ENCODE results near the gene WDPCP.
"Not testable (repeated sequence)": the region's sequence is repeated elsewhere in the genome, so short reads cannot be mapped to it uniquely, and the experiment has no call there.

The WDPCP gene

DNA sequence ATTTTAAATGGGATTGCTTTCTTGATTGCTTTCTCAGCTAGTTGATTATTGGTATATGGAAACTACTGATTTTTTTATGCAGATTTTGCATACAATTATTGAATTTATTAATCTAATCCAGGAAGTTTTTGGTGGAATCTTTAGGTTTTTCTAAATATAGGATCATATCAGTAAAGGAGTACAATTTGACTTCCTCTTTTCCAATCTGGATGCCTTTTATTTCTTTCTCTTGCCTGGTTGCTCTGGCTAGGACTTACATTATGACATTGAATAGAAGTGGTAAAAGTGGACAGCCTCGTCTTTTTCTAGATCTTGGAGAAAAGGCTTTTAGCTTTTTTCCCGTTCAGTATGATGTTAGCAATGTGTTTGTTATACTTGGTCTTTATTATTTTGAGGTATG, 486.3 kb downstream of the WDPCP start:
- DNase-seq (ENCODE audit: low read depth): no peak

DNA sequence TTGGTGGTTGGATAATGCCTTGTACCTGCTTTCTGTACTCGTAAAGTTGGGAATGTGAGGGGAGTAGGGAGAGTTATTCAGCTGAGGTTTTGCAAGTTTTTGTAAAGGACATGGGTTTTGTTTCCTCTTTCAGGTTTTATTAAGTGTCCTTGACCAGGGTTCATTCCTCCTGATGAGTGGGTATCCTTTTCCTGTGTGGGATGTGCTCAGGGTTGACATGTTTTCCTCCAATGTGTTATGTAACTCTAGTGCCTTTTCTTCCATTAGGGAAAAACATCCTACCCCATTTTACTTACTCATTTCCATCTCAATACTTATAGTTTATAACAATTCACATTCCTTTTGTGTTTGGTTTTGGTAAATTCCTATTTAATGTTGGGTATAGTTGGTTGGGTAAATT, 489.2 kb downstream of the WDPCP start:
- no peak for DNase-seq (ENCODE audit: low read depth)

DNA sequence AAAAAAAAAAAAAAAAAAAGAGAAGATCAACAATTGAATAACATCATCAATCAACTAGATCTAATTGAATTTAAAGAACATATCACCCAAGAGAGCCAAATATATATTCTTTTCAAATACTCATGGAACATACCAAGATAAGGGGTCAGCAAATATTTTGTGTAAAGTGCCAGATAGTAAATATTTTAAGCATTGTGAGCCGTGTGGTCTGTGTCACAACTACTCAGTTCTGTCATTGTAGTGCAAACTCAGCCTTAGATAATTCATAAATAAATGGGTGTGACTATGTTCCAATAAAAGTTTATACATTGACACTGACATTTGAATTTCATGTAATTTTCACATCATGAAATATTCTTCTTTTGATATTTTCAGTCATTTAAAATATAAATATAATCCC, 491.8 kb downstream of the WDPCP start:
- DNase-seq (ENCODE audit: low read depth): no peak

DNA sequence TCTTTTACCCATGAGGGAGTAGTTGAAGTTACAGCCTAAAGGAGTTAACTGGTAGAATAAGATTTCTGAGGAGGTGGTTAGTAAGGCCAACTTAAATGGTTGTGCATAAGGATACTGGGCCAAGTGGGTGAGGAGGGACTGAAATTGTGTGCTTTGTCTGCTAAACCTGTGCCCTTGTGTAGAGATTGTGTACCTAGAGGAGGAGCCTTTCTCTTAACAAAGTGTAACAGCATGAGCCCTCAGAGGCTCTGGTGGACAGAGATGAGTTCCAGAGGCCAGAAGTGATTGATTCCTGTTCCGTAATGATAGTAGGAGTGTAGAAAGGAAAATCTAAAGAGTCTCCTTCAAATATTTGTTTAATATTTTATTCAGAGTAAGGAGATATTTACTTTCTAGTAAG, 494.8 kb downstream of the WDPCP start:
- no peak for DNase-seq (ENCODE audit: low read depth)

DNA sequence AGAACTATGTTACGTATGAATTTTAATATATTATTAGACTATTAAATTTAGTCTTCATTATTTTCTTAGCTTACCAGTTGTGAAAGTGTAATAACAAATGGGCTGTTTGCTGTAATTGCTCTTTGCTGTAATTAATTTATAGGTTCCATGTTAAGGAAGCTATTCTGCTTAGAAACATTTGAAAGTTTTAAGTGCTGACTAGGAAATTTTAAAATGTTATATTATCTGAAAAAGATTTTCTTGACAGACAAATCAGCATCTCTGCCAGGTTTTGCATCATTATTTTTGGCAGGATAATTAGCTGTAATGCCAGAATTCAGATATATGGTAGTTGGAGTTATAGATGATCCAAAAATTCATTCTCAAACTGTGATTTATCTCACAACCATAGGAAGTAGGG, 495.4 kb downstream of the WDPCP start:
- DNase-seq (ENCODE audit: low read depth): no peak

DNA sequence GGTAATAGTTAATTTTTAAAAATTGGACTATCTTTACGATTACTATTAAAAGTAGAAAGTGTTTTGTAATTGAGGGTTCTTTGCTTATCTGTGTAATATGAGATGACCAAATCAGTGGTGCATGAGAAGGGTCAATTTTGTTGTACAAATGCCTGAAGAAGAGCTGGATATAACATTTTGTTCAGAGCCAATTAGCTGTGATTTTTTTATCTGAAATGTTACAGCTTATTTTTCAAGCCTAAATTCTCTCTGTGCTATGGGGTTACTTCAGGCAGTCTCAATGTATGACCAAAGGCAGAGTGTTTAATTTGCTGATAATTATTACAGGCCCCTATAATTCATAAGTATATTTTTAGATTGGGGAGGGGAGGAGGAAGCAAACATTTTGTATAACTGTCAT, 495.9 kb downstream of the WDPCP start:
- no peak for DNase-seq (ENCODE audit: low read depth)

DNA sequence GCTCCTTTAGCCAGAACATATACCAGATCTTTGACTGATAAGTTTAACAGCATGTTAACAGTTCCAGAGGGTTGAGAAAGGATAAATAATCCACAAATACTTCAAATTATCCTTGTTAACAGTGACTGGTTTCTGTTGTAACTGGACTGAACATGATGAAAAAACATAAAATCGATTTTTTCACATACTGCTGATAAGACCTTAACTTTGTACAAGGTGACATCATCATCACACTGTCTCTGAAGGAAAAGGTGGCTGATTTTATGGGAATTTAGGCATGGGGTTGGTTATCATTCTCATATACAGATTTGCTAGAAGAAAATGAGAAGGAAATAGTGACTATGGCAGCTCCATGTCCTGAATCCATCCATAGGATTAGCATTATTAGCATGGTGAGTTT, 501.6 kb downstream of the WDPCP start:
- DNase-seq (ENCODE audit: low read depth): no peak

DNA sequence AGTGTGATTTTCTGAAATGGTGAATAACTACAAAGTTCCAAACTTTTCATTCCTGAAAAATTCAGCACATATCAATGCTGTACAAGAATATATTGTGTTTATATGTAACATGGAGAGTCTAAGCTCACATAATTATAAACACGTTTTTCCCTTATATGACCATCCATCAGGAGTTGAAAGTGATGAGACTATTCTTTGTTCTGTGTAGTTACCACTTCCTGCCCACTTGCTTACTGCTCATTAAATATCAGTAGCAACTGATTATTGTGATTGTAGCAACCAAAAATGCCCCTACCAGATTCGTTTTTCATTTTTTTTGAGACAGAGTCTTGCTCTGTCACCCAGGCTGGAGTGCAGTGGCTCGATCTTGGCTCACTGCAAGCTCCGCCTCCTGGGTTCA, 506.9 kb downstream of the WDPCP start:
- no peak for DNase-seq (ENCODE audit: low read depth)

DNA sequence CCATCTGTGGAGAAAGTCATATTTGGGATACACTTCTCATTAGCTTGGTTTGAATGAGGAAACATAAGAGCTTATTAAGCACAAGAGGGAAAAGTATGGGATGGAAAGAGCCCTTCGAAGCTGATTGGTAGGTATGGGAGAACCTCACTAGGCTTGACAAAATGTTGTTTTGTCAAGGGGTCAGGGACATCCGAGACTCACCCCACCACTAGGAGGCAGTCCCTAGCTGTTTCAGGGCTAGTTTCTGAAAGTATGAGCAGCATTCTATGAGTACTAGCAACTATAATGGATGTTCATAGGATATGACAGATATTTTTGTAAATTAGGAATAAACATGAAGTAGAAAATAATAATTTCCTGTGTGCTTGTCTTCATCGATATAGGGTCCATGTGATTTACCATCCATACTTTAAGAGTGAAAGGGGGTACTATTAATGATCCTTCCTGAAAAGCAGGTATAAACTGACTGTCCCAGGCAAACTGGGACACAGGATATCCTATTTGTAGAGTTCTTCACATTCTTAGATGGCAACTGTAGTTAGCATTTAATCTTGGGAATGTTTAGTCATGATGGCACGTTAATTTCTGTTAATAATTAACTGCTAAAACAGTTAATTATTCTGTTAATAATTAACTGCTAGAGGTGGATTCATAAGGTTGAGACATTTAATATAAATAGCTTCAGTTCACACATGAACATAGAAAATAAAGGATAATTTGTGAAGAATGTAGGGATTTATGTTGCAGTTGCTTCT, 509.2 kb downstream of the WDPCP start:
- DNase-seq (ENCODE audit: low read depth): no peak

DNA sequence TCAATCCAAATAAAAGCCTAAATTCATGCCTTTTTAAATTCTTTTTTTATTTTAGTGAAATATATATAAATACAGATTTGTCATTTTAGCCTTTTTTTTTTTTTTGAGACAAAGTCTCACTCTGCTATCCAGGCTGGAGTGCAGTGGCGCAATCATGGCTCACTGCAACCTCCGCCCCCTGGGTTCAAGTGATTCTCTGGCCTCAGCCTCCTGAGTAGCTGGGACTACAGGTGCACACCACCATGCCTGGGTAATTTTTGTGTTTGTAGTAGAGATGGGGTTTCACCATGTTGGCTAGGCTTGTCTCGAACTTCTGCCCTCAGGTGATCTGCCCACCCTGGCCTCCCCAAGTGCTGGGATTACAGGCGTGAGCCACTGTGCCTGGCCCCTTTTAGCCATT, 513.9 kb downstream of the WDPCP start:
- not testable (repeated sequence) for DNase-seq (ENCODE audit: low read depth)

DNA sequence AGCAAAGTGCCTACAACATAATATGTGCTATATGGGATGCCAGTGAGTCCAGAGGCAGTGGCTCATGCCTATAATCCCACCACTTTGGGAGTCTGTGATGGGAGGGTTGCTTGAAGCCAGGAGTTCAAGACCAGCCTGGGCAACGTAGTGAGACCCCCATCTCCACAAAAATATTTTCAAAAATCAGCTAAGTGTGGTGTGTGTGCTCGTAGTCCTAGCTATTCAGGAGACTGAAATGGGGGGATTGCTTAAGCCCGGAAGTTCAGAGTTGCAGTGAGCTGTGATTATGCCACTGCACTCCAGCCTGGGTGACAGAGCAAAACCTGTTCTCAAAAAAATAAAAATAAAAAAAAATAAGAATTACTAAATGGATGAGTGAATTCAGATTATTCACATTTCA, 514.3 kb downstream of the WDPCP start:
- DNase-seq (ENCODE audit: low read depth): no peak

DNA sequence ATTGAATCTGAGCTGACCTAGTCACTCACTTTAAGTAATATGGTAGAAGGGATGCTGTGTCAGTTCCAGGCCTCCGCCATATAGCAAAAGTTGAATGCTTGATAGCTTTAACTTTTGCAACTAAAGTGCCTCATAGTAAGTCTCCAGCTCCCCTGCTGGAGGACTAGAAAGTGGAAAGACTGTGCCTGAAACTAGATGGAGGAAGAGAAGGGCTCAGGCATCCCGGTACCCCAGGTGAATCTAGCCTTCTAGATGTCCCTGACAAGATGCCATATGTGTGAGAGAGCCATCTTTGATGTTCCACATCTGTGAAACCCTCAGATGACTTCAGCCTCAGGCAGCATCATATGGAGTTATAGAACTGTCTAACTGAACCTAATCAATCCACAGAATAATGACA, 516.6 kb downstream of the WDPCP start:
- DNase-seq (ENCODE audit: low read depth): no peak
